COLO829 (cell line): ENCODE data around the gene CDC42BPA.
"Not testable (repeated sequence)": the region's sequence is repeated elsewhere in the genome, so short reads cannot be mapped to it uniquely, and the experiment has no call there.

ENCODE experiments used
- DNase-seq: peaks from one replicate; pipeline ENCODE4 v3.0.0; 2012; ENCODE audit warnings: low spot score

The CDC42BPA gene

GRCh38 chr1:227210604-227211003, 107.7 kb downstream of the CDC42BPA start:
- DNase-seq = no peak

DNA sequence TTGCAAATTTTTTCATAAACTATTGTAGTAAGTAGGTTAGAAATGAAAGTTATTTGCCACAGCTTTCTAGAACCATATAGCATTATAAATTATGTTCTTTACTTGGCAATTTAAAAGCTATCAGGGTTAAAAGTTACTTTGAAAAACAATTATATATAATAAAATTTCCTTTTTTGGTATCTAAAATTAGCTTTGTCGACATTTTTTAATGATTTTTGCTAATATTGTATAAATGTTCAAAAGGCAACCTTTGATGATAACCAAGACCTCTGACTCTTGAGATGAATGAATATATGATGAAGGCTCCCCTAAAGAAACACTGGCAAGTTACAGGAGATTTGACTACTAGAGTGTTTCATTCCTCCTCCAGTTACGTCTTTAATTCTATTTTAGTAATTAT, 121.2 kb downstream of the CDC42BPA start:
- DNase-seq = no peak

- DNase-seq = no peak
Observed at GRCh38 chr1:227192163-227192562, 126.1 kb downstream of the CDC42BPA start.

DNA sequence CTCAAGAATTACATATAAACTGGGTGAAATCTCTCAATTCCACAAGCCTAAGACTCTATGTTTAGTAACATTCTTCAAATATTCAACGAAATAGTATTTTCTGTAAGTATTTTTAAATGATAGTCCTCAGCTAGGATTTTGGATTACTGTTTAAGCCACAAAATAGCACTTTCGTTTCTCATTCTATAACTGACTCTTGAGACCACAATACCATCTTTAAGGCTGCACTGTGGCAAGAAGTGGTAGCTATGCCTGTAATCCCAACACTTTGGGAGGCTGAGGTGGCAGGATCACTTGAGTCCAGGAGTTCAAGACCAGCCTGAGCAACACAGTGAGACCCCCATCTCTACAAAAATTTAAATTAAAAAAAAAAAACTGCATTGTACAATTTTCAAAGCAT, 126.7 kb downstream of the CDC42BPA start:
- DNase-seq = no peak

DNA sequence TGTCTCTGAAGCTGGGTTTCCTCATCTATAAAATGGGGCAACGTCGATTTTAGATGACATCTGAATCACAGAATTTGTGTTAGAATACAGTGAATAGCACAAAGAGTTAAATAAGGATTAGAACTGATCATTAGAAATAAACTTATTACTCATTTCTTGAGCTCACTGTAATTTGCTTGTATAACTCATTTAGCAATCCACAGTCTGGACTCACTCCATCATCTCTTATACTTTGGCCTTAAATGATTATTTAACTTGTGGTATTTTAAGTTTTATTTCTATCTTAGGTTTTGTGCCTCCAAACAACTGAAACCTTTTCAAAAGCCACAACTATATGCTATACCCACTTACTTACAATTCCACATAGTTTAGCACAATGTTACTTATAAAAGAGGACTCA, 128.0 kb downstream of the CDC42BPA start:
- no peak for DNase-seq

DNA sequence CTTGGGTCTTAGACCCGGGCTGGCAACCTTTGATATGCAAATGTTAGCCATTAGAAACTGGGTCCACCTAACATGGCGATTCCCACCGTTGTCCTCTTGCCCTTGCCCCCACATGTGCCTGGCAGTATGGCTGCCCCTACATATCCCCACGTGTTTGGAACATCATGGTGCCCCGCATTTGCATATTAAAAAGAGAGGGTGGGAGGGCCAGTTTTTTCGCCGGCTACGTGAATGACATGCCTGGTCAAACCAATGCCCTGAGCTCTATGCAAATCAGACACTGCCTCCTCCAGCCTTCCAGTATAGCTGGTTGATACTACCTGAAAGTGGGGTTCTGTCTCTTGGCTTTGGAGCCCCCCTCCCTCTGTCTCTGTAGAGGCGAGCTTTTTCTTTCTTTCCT, 133.0 kb downstream of the CDC42BPA start:
- DNase-seq = no peak

GRCh38 chr1:227182012-227182411, 136.3 kb downstream of the CDC42BPA start:
- no peak for DNase-seq

DNA sequence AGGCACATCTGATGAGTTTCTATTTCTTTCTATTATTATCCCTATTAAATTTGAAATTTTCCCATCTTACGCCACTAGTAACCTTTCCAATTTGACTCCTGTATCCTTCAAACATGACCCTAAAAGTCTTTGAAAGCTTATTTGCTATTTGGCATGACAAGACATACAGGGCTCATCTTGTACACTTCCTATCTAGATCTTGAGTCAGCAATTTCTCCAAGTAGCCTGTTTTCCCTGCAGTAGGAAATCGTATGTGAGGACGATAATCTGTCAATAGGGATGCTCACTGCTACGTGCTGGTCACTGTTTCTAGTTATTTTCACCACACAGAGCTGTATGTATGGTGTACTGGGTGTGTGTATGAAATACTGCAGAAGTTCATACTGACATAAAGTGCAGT, 142.7 kb downstream of the CDC42BPA start:
- DNase-seq = no peak

DNA sequence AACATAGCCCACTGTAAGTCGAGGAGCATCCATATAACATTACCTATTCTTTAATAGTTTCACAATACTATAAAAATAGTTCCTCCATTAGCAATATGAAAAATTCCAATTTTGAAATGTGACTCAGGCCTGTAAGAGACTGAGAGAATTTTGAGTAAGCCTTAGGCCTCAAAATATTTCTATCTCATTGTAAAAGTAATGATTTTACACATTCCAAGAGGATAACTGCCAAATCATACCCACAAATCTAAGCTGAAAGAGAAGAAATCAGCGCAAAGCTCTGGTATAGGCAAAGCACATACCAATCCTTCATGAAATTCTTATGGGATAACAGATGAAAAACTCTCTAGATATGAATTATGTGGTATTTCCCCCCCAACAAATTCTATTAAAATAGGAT, 144.1 kb downstream of the CDC42BPA start:
- no peak for DNase-seq

DNA sequence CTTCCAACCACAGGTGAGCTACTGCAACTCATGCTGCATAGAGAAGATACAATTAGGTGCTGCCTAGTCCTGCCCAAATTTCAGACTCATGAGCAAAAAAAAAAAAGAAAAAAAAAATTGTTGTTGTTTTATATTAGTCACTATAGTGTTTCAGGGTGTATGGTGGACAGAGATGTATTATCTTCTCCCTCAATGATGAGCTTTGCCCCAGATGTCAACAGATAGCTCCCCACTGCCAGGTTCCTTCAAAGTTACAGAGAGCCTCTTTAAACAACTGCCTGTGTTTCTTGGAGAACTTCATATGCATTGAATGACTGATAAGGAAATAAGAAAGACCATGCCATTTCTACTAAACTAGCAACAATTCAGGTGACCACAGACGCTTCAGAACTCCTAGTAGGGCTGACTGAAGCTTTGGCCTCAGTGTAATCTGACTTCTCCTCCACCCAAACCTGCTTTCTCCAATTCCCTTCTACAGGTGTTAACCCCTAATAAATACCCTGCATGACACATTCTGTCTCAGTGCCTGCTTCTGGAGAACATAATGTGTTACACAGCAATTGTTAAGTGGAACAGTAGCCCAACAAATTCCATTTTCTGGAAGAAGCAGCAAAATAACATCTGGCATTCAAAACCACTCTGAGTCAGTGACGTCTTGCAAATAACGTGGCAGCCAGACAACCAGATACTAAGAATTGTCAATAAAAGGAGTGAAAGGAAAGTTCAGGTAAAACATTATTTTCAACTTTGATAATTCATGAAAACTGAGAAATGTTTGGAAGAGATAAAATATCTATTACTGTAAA, 147.7 kb downstream of the CDC42BPA start:
- DNase-seq = no peak

DNA sequence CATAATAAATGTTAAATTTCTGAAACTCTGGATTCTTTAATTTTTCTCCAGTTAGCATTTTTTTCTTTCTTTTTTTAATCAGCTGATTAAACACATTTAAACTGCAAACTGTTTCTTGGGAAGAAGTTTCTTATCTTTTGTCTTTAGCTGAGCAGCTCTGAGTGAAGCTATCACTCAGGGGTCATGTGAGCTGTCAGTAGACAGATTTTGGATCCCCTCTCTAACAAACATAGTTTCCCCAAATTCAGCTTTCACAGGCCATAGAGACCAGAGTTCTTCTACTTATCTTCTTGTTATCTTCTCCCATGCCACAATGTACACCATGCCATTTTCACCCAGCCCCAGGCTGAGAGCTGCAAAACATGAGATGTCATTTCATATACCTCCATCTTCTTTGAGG, 148.9 kb downstream of the CDC42BPA start:
- no peak for DNase-seq

- DNase-seq = no peak
Observed at GRCh38 chr1:227167276-227168101, 150.8 kb downstream of the CDC42BPA start.

DNA sequence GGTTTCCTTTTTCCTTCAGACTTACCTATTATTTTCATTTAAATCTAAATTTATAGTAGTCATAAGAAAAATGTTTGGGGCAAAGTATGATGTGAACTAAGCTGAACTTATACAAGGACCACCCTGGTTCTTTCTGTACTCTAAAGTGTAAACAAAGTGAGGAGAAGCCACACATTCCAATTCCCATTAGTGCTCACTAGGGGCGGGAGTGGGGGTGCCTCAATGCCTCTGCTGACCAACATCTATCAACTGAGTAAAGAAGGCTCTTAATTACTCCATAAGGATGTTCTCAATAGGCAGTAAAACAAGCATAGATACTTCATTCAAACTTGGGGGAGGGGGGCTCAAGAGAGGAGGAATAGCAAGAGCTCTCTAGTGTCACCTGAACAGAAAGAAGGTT, 151.7 kb downstream of the CDC42BPA start:
- no peak for DNase-seq

- no peak for DNase-seq
Observed at GRCh38 chr1:227161470-227161869, 156.8 kb downstream of the CDC42BPA start.

GRCh38 chr1:227156520-227156919, 161.8 kb downstream of the CDC42BPA start:
- no peak for DNase-seq

- no peak for DNase-seq
Observed at GRCh38 chr1:227155688-227156087, 162.6 kb downstream of the CDC42BPA start.

- no peak for DNase-seq
Observed at GRCh38 chr1:227155004-227155403, 163.3 kb downstream of the CDC42BPA start.

GRCh38 chr1:227152525-227152924, 165.8 kb downstream of the CDC42BPA start:
- no peak for DNase-seq

GRCh38 chr1:227140376-227140775, 177.9 kb downstream of the CDC42BPA start:
- no peak for DNase-seq

DNA sequence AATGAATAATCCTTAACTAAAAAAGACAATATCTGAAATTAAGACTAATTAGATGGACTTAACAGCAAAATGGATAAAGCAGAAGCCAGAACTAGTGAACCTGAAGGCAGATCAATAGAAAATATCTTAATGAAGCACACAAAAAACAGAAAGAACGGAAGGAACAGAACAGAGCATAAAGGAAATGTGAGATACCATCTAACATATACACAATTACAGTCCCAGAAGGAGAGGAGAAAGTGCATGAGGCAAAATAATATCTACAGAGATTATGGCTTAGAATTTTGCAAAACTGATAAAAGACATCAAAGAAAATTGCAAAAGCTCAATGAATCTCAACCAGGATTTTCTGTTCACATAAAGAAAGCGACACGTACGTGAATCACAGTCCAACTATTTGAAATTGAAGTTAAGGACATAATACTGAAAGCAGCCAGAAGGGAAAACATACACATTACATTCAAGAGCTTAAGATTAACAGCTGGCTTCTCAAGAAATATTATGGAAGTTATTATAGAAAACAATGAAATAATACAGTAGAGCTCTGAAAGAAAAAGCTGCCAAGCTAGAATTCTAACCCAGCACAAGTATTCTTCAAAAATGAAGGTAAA, 182.0 kb downstream of the CDC42BPA start:
- no peak for DNase-seq

GRCh38 chr1:227134686-227135314, 183.5 kb downstream of the CDC42BPA start:
- DNase-seq = no peak

DNA sequence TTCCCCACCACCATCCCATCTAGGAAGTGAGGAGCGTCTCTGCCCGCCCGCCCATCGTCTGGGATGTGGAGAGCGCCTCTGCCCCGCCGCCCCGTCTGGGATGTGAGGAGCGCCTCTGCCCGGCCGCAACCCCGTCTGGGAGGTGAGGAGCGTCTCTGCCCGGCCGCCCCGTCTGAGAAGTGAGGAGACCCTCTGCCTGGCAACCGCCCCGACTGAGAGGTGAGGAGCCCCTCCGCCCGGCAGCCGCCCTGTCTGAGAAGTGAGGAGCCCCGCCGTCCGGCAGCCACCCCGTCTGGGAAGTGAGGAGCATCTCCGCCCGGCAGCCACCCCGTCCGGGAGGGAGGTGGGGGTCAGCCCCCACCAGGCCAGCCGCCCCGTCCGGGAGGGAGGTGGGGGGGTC, 185.6 kb downstream of the CDC42BPA start:
- DNase-seq = not testable (repeated sequence)
